OCI-LY1 (cell line): ENCODE measurements around the gene SPATA9.
A peak's percentile ranks its signal among the peaks of the same experiment; 100 is the strongest.

Experiments
- H2AFZ ChIP-seq: fragments of 200-600 bp; sonication (generic), shearing (Covaris generic); 2 replicates; pipeline ENCODE4 v1.6.0; 2014; ENCODE audit warnings: antibody characterized with exemption, mild to moderate bottlenecking, low read length
- H3F3A ChIP-seq: fragments of 200-600 bp; sonication (generic), shearing (Covaris generic); 2 replicates; pipeline ENCODE4 v1.6.0; 2014; ENCODE audit warnings: mild to moderate bottlenecking, antibody characterized with exemption, low read length, moderate library complexity; ENCODE audit not compliant: insufficient read depth
- H3K27ac ChIP-seq: fragments of 200-600 bp; sonication (generic); 2 replicates; pipeline ENCODE4 v1.5.1; 2014; ENCODE audit warnings: low read length, mixed run types, mild to moderate bottlenecking, low read depth; ENCODE audit not compliant: poor library complexity, severe bottlenecking
- H3K27me3 ChIP-seq: fragments of 200-600 bp; sonication (generic); 2 replicates; pipeline ENCODE4 v1.6.0; 2014; ENCODE audit warnings: antibody characterized with exemption, mild to moderate bottlenecking, low read length, moderate library complexity; ENCODE audit not compliant: insufficient read depth
- H3K36me3 ChIP-seq: fragments of 200-600 bp; sonication (generic); 2 replicates; pipeline ENCODE4 v1.6.1; 2014; ENCODE audit warnings: mild to moderate bottlenecking, antibody characterized with exemption, low read length, moderate library complexity, mixed read lengths; ENCODE audit not compliant: insufficient read depth
- H3K4me1 ChIP-seq: fragments of 200-600 bp; sonication (generic); 2 replicates; pipeline ENCODE4 v1.5.1; 2014; ENCODE audit warnings: mild to moderate bottlenecking, low read length, moderate library complexity; ENCODE audit not compliant: insufficient read depth, severe bottlenecking
- H3K4me2 ChIP-seq: fragments of 200-600 bp; sonication (generic), shearing (Covaris generic); 2 replicates; pipeline ENCODE4 v1.6.1; 2014; ENCODE audit warnings: low read length
- H3K4me3 ChIP-seq: fragments of 200-600 bp; sonication (generic); 2 replicates; pipeline ENCODE4 v1.5.1; 2014; ENCODE audit warnings: low read length, low read depth, mild to moderate bottlenecking, mixed read lengths; ENCODE audit not compliant: poor library complexity, severe bottlenecking
- H3K79me2 ChIP-seq: fragments of 200-600 bp; shearing (Covaris generic); 2 replicates; pipeline ENCODE4 v1.6.1; 2016; ENCODE audit warnings: mixed run types, low read length, mixed read lengths; ENCODE audit not compliant: insufficient read depth
- H3K9ac ChIP-seq: fragments of 200-600 bp; sonication (generic), shearing (Covaris generic); 2 replicates; pipeline ENCODE4 v1.6.1; 2014; ENCODE audit warnings: mild to moderate bottlenecking, low read length, mixed read lengths
- H3K9me2 ChIP-seq: fragments of 200-600 bp; sonication (generic), shearing (Covaris generic); 2 replicates; pipeline ENCODE4 v1.6.1; 2014; ENCODE audit warnings: low read depth, mild to moderate bottlenecking, low read length, mixed read lengths
- H3K9me3 ChIP-seq: fragments of 200-600 bp; shearing (Covaris generic); 2 replicates; pipeline ENCODE4 v1.6.1; 2014; ENCODE audit warnings: low read length, mixed read lengths
- H4K20me1 ChIP-seq: fragments of 200-600 bp; sonication (generic), shearing (Covaris generic); 2 replicates; pipeline ENCODE4 v1.6.0; 2016; ENCODE audit warnings: mild to moderate bottlenecking, low read length; ENCODE audit not compliant: insufficient read depth
- EZH2 ChIP-seq: fragments of 200-600 bp; sonication (generic), shearing (Covaris generic); IDR thresholded peaks from 2 replicates; pipeline ENCODE4 v1.8.0; 2017; ENCODE audit warnings: borderline replicate concordance, mixed run types, mild to moderate bottlenecking, antibody characterized with exemption, low read length, moderate library complexity, mixed read lengths
- TF ChIP-seq, protein P1 (sequence below): fragments of 200-600 bp; sonication (generic), shearing (Covaris generic); IDR thresholded peaks from 2 replicates; pipeline ENCODE4 v1.5.1; 2017; ENCODE audit warnings: mild to moderate bottlenecking, antibody characterized with exemption, low read length, moderate library complexity, mixed read lengths

Gene SPATA9

DNA sequence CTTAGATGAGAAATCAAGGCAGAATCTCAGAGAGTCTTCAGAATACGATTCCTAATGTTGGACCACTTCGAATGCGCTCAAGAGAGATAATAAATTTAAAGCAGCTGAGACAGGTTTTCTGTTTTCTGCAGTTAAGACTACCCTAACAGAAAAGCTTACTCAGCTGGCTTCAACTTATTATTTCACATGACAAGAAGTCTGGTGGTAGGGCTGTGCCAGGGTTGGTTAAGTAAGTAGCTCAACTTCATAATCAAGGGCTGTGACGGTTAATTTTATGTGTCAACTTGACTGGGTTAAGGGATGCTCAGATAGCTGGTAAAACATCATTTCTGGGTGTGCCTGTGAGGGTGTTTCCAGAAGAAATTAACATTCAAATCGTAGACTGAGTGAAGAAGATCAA is 59.1 kb downstream of the SPATA9 start:
- Histone ChIP-seq H2AFZ (no peak overlapping the region), H3K4me3 (no peak overlapping the region), H3K9me2 (no peaks in the 10 kb centered on the region), H3K4me1 (peaks cover 20% of the 10 kb centered on the region), H3K27me3 (0 out of 2 replicates have a peak, but pooled peaks cover 2% of the 10 kb centered on the region), H3K9ac (no peak overlapping the region), H3K9me3 (no peaks in the 10 kb centered on the region), H3K27ac (no peak overlapping the region), H3K79me2 (no peaks in the 10 kb centered on the region), H3K36me3 (no peaks in the 10 kb centered on the region), H3K4me2 (no peak overlapping the region), H4K20me1 (no peaks in the 10 kb centered on the region), H3F3A (peaks cover 4% of the 10 kb centered on the region; the same call in 1 of the 2 replicates)
- TF ChIP-seq, protein P1, sequence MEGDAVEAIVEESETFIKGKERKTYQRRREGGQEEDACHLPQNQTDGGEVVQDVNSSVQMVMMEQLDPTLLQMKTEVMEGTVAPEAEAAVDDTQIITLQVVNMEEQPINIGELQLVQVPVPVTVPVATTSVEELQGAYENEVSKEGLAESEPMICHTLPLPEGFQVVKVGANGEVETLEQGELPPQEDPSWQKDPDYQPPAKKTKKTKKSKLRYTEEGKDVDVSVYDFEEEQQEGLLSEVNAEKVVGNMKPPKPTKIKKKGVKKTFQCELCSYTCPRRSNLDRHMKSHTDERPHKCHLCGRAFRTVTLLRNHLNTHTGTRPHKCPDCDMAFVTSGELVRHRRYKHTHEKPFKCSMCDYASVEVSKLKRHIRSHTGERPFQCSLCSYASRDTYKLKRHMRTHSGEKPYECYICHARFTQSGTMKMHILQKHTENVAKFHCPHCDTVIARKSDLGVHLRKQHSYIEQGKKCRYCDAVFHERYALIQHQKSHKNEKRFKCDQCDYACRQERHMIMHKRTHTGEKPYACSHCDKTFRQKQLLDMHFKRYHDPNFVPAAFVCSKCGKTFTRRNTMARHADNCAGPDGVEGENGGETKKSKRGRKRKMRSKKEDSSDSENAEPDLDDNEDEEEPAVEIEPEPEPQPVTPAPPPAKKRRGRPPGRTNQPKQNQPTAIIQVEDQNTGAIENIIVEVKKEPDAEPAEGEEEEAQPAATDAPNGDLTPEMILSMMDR, result no peak
- no peak for TF ChIP-seq EZH2

DNA sequence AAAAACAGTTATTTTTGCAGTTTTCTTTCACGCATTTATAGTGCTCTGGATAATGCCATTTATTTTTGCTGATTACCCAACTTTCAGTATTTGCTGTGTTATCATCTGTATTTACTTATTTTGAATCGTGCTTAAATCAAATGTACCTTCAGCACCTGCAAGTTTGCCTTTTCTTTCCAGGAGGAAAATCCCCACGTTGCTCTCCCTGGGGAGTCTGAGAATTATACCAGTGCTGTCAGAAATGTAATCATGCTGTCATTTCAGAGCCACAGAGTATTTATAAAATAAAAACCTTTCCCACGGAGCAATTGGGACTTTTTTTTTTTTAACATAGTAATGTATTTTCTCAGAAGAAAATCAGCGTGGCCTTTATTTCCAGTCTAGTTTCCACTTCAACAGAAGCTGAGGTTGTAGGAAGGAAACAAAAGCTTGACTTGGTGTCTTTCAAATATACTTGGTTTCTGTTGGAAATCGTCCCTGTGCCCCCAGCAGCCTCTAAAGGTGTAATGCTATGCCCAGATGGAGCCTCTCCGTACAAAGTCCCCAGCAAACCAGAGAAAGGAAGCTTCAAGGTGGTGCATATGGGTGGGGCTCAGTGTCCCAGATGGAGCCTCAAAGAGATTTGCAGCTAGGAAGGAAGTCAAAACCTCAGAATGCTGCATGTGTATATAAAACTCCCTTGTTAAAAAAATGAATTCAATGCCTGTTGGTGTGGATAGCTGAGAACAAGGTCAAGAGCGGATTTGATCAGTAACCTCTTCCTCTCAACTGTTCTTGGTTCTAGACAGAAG is 60.8 kb downstream of the SPATA9 start:
- H3K9me2 ChIP-seq, result no peaks in the 10 kb centered on the region
- H3K27ac ChIP-seq, result no peak overlapping the region
- H4K20me1 ChIP-seq, result no peaks in the 10 kb centered on the region
- H3K4me1 ChIP-seq, result peaks cover 20% of the 10 kb centered on the region
- H3K27me3 ChIP-seq, result 0 out of 2 replicates have a peak, but pooled peaks cover 2% of the 10 kb centered on the region
- H3F3A ChIP-seq, result peaks cover 4% of the 10 kb centered on the region; the same call in 1 of the 2 replicates
- no peak for TF ChIP-seq EZH2
- TF ChIP-seq, protein P1, result no peak
- peak overlapping the region; percentile 90; the same call in 1 of the 2 replicates for H3K4me2 ChIP-seq
- H3K36me3 ChIP-seq, result no peaks in the 10 kb centered on the region
- H3K9ac ChIP-seq, result no peak overlapping the region
- no peaks in the 10 kb centered on the region for H3K79me2 ChIP-seq
- H3K9me3 ChIP-seq, result no peaks in the 10 kb centered on the region
- peak overlapping the region; percentile 64 for H3K4me3 ChIP-seq
- no peak overlapping the region for H2AFZ ChIP-seq

DNA sequence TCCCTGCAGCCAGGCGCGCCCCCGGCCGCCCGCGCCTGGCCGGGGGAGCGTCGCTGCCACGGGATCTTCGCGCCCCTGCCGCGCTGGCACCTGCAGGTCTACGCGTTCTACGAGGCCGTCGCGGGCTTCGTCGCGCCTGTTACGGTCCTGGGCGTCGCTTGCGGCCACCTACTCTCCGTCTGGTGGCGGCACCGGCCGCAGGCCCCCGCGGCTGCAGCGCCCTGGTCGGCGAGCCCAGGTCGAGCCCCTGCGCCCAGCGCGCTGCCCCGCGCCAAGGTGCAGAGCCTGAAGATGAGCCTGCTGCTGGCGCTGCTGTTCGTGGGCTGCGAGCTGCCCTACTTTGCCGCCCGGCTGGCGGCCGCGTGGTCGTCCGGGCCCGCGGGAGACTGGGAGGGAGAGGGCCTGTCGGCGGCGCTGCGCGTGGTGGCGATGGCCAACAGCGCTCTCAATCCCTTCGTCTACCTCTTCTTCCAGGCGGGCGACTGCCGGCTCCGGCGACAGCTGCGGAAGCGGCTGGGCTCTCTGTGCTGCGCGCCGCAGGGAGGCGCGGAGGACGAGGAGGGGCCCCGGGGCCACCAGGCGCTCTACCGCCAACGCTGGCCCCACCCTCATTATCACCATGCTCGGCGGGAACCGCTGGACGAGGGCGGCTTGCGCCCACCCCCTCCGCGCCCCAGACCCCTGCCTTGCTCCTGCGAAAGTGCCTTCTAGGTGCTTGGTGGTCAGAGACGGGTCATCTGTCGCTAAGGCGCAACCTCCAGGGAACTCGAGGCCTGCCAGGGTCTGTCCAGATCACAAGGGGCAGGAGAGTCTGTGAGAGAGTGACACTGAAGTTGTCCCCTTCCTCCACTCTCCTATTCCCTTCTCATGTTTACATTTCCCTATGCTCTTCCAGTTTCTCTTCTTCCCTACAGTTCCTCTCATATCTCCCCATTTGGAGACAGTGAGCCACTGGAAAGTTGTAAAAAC is 61.6 kb downstream of the SPATA9 start:
- Histone ChIP-seq H3K9ac (peak overlapping the region; percentile 45; the same call in 1 of the 2 replicates), H3K9me3 (no peaks in the 10 kb centered on the region), H3F3A (peaks cover 4% of the 10 kb centered on the region; the same call in 1 of the 2 replicates), H3K27ac (no peak overlapping the region), H3K36me3 (no peaks in the 10 kb centered on the region), H3K79me2 (no peaks in the 10 kb centered on the region), H2AFZ (no peak overlapping the region), H3K4me3 (peak overlapping the region; percentile 64), H3K9me2 (no peaks in the 10 kb centered on the region), H3K27me3 (0 out of 2 replicates have a peak, but pooled peaks cover 2% of the 10 kb centered on the region), H3K4me1 (peaks cover 20% of the 10 kb centered on the region), H4K20me1 (no peaks in the 10 kb centered on the region), H3K4me2 (peak overlapping the region; percentile 90)
- TF ChIP-seq EZH2, result no peak
- TF ChIP-seq, protein P1, result no peak
